ENCODE data around the gene EEF1AKMT4. TPM values are rescaled to one million over a fixed set of nuclear protein-coding genes. Genes with fewer than 3 reads are reported as not detected.
A peak's percentile ranks its signal among the peaks of the same experiment; 100 is the strongest.

Gene EEF1AKMT4
- total RNA-seq, 4 donors from 2014 or later: 1.7 to 9.8 (median 5.7) TPM

DNA sequence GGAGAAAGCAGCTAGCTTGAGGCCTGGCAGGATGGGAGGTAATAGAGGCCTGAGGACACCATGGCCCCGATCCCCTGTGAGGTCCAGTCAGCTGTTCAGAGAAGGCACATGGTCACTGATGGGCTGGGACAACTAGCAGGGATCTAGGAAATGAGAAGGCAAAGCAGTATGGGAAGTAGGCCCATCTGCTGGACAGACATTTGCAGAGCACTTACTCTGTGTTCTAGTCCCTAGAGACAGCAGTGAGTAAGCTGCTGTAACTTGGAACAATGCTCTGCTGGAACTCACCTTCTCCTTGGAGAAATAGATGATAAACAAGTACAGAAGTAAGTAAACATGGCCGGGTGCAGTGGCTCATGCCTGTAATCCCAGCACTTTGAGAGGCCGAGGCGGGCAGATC lies 33.5 kb downstream of the EEF1AKMT4 start:
- DNase-seq: no peak
- H3K4me1 ChIP-seq: no peaks in the 10 kb centered on the region
- no peak overlapping the region for H3K4me3 ChIP-seq
- H3K27me3 ChIP-seq: no peaks in the 10 kb centered on the region
- H3K9me3 ChIP-seq: no peaks in the 10 kb centered on the region
- no peaks in the 10 kb centered on the region for H3K36me3 ChIP-seq
- TF ChIP-seq POLR2A (IDR thresholded peaks at IDR 0.05) (no peak), CTCF (IDR thresholded peaks at IDR 0.05) (no peak)
- no peak overlapping the region for H3K27ac ChIP-seq

DNA sequence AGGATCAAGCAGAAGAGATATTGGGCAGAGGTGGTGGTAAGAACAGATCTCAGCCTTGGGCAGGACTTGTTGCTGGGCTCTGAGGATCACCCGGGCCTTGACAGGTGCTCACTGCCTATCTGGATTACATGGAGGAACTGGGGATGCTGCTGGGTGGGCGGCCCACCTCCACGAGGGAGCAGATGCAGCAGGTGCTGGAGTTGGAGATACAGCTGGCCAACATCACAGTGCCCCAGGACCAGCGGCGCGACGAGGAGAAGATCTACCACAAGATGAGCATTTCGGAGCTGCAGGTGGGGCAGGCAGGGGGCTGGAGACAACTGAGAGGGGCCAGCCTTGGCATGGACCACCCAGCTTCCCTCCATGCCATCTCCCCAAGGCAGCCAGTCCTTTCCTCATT lies 34.2 kb downstream of the EEF1AKMT4 start:
- H3K4me1 ChIP-seq: no peaks in the 10 kb centered on the region
- no peak overlapping the region for H3K27ac ChIP-seq
- DNase-seq: no peak
- H3K27me3 ChIP-seq: no peaks in the 10 kb centered on the region
- TF ChIP-seq POLR2A (IDR thresholded peaks at IDR 0.05) (no peak), CTCF (IDR thresholded peaks at IDR 0.05) (no peak)
- H3K4me3 ChIP-seq: no peak overlapping the region
- H3K36me3 ChIP-seq: no peaks in the 10 kb centered on the region
- no peaks in the 10 kb centered on the region for H3K9me3 ChIP-seq

DNA sequence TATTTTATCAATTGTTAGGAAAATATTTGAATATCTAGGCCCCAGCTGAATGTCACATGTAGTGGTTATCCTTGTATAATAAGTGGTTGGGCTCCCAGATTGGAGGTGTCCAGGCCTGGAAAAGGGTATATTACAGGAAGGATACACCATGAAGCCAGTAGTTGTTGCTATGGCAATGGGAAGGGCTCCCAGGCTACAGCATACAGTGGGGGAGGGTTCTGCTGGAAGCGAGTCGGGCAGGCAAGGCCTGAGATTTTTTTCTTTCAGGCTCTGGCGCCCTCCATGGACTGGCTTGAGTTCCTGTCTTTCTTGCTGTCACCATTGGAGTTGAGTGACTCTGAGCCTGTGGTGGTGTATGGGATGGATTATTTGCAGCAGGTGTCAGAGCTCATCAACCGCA lies 35.2 kb downstream of the EEF1AKMT4 start:
- Histone ChIP-seq H3K9me3 (no peaks in the 10 kb centered on the region), H3K27ac (no peak overlapping the region), H3K27me3 (no peaks in the 10 kb centered on the region), H3K4me3 (no peak overlapping the region), H3K36me3 (no peaks in the 10 kb centered on the region), H3K4me1 (no peaks in the 10 kb centered on the region)
- no peak for TF ChIP-seq POLR2A (IDR thresholded peaks at IDR 0.05)
- peak in 3 of 6 experiments; percentile 17 to 31 (median 23) for TF ChIP-seq CTCF (IDR thresholded peaks at IDR 0.05)
- no peak for DNase-seq

DNA sequence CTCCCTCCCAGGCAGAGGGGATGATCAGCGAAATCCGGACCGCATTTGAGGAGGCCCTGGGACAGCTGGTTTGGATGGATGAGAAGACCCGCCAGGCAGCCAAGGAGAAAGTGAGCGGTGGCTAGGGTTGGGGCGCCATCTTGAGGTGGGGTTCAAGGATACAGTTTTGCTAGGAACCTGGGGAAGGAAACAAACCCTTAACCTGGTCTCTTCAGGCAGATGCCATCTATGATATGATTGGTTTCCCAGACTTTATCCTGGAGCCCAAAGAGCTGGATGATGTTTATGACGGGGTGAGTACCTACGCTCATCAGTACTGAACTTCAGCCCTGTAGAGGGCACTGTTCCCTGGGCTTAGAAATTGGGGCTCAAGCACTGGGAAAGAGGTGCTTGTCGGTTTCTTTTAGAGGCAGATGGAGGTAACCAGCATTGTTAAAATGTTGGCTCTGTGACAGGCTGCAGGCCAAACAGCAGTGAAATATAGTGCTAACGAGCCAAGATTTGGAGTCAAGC lies 40.0 kb downstream of the EEF1AKMT4 start:
- TF ChIP-seq CTCF (IDR thresholded peaks at IDR 0.05) (peak in 5 of 6 experiments; percentile 1 to 56 (median 52)), POLR2A (IDR thresholded peaks at IDR 0.05) (no peak)
- DNase-seq: peak; percentile 35 to 67 (median 63)
- Histone ChIP-seq H3K4me1 (no peaks in the 10 kb centered on the region), H3K36me3 (no peaks in the 10 kb centered on the region), H3K4me3 (no peak overlapping the region), H3K27ac (no peak overlapping the region), H3K27me3 (no peaks in the 10 kb centered on the region), H3K9me3 (no peaks in the 10 kb centered on the region)

DNA sequence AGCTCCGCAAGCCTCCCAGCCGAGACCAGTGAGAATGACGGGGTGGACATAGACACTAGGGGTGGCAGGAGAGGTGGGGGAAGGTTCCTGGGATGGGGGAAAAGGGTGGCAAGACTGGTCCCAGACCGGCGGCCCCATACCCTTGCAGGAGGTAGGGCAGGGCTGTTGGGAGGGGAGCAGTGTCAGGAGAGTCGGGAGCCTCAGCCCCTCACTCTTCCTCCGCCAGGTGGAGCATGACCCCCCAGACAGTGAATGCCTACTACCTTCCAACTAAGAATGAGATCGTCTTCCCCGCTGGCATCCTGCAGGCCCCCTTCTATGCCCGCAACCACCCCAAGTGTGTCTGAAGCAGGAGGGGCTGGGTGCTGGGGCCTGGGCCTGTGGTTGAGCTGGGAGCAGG lies 40.9 kb downstream of the EEF1AKMT4 start:
- no peaks in the 10 kb centered on the region for H3K9me3 ChIP-seq
- no peak for DNase-seq
- H3K27me3 ChIP-seq: no peaks in the 10 kb centered on the region
- H3K4me1 ChIP-seq: no peaks in the 10 kb centered on the region
- TF ChIP-seq POLR2A (IDR thresholded peaks at IDR 0.05) (no peak), CTCF (IDR thresholded peaks at IDR 0.05) (no peak)
- H3K36me3 ChIP-seq: no peaks in the 10 kb centered on the region
- no peak overlapping the region for H3K4me3 ChIP-seq
- no peak overlapping the region for H3K27ac ChIP-seq
